GM18520 (cell line): ENCODE measurements around the gene ITPK1.
A peak's percentile ranks its signal among the peaks of the same experiment; 100 is the strongest.
"Not testable (repeated sequence)": the region's sequence is repeated elsewhere in the genome, so short reads cannot be mapped to it uniquely, and the experiment has no call there.

ENCODE experiments used
- ATAC-seq: cut with Tn5 transposase; IDR thresholded peaks from one replicate; pipeline ENCODE4 v1.9.1; 2021; ENCODE audit not compliant: unreplicated experiment

ITPK1 gene

GRCh38 chr14:93105856-93106255 lies 9.9 kb downstream of the ITPK1 start:
- ATAC-seq = not testable (repeated sequence)

DNA sequence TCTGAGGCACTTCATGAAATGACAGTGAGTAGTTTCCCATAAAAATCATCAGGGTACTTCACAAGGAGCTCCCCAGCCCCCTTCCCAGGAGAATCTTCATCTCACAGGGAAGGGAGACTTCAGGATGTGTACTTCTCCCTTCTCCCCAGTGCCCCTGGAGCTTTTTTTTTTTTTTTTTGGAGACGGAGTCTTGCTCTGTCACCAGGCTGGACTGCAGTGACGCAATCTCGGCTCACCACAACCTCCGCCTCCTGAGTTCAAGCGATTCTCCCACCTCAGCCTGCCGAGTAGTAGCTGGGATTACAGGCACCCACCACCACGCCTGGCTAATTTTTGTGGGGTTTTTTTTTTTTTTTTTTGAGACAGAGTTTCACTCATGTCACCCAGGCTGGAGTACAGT lies 10.4 kb downstream of the ITPK1 start:
- ATAC-seq = no peak

GRCh38 chr14:93104961-93105360 lies 10.8 kb downstream of the ITPK1 start:
- ATAC-seq = no peak

DNA sequence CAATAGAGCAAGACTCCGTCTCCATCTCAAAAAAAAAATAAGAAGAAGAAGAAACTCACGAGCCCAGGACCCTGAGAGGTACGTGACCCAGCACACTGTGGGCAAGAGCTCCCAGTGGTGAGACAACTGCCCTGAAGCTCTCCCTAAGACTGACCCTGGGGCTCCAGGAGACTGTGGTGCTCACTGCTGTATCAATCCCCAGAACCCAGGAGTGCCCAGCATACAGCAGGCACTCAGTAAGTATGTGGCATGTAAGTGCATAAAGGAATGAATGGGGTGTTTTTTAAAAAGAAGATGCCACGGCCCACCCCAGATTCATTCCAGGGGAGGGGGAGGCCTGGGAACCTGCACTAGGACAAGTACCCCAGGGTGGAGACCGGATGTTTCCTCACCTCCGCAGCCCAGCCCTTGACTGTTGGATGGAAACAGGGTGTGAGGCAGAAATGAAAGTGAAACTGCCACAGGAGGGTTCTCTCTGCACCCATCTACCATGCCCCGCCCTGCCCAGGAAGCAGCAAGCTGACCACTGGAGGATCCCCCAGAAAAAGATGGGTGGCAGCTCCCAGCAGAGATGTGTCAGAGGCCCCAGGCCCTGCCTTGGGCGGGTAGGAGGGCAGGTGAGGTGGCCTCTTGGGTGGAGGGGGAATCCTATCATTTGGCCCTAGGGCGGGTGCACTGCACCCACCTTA lies 12.2 kb downstream of the ITPK1 start:
- peak; percentile 85 for ATAC-seq

- ATAC-seq = no peak
Measured at GRCh38 chr14:93102141-93102540, 13.6 kb downstream of the ITPK1 start.

DNA sequence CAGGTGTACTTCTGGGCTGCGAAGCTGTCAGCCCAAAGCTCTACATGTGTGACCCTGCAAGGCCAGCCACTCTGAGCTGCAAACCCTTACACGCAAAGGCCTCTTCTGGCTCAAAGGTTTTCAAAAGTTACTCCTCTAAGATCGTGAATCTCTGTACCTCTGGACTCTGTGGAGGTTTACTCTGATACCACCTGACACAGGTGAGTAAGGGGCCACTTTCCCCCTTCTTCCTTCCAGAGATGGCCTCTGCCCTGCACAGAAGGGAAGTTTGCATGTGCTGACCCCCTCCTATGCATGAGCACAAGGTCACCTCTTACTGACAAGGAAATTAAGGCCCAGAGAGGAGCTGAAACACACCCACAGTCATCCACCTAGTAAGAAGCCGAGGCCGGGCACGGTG lies 14.5 kb downstream of the ITPK1 start:
- ATAC-seq = no peak

DNA sequence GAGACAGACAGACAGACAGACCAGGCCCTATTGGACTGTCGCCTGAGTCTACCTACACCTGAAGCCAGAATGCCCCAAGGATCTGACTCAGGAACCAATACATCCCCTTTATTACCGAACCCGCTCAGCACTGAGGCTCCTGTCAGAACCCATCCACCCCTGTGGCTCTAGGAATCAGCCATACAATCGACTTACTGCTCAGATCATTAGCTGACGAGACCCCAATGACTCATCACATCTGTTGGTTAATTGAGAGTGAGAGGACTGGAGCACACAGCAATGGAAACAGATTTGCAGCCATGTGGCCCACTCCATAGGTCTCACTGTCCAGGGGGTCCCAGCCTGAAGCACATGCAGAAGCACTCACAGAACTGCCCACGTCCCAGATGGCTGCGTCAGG lies 15.2 kb downstream of the ITPK1 start:
- ATAC-seq = no peak

DNA sequence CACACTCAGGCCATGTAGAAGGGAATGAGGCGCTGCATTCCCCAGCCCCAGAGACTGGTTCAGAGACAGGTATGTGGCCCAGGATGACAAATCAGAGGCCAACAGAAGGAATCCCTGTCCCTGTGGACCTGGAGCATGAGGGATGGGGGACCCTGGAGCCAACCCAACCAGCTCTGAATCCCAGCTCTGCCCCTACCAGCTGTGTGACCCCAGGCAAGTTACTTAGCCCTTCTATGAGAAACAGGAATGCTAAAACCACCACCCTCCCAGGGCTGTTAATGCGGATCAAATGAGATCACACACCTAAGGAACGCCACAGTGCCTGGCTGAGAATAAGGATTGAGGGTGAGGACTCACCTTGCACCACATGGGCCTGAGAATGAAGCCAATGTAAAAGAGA lies 15.6 kb downstream of the ITPK1 start:
- no peak for ATAC-seq

DNA sequence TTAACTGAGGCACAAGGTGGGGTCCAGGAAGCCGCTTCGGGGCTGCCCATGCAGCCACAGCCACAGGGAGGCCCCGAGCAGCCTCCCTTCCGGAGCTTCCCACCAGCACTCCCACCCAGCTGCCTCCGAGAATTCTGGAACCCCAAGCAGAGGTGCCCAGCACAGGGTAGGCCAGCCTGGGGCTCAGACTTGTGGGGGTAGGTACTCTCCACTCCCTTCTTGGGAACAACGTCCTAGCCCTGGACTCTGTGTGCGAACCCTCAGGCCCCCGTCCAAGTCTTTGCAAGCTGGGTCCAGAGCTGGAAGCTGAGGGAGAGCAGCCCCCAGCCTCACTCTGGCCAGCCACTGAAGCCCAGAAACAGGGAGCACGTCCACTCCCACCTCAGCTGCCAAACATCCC lies 16.1 kb downstream of the ITPK1 start:
- ATAC-seq = no peak

GRCh38 chr14:93099196-93099595 lies 16.5 kb downstream of the ITPK1 start:
- no peak for ATAC-seq

DNA sequence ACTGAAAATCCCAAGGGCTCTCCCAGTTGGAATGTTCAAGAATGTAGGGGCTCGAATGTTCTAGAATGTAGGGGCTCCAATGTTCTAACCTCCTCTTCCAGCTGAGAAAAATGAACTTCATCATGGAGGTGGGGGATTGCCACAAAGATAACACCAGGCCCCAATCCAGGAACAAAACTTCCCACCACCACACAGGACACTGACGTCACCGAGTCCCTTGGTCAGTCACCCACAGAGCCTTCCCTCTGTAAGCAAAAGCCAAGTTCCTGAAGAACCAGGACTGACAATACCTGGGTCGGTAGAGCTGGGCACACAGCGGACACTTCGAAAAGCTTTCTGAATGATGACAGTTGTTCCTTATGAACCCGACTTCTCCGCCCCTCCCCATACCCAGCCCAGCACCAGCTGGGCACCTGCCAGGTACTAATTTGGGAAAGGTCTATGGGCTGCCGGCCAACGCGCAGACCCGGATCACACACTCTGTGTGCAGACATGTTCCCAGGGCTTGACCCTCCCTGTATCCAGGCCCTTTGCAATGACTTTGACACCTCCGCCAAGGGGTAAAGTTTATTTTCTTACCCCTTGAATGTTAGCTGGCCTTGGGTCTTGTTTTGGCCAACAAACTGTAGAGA lies 18.9 kb downstream of the ITPK1 start:
- ATAC-seq = no peak

GRCh38 chr14:93095742-93096510 lies 19.8 kb downstream of the ITPK1 start:
- no peak for ATAC-seq

DNA sequence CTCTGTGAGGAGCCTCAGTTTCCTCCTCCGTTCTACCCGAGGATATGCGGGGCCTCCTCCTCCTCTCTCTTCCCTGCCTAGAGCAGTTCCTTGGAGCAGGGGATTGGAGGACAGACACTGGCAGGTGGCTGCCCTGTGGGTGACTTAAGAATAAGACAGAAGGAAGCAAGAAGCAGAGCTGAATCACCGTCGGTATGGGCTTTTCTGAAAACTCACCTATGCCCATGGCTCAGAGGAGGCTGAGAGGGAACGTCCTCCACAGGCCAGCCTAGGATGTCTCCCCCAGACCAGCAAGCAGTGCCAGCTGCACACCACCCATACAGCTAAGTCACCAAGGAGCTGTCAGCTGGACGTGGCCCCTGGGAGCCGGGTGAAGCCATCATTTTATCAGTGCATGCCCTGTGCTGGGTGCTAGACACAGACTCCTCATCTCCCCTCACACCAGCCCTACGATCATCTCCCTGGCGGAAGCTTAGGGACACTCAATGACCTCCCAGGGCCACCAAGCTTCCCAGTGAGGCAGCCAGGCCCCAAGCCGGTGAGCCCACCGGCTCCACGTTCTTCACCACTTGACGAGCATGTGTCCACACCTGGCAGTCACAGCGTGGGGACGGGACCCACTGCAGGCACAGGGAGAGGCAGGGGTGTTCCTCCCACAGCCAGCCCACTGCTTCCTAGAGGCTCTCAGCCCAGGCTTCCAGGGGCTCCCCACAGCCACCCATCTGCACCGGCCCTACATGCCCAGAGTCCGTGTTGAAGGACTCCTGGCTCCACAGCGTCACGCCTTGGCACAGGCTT lies 21.4 kb downstream of the ITPK1 start:
- ATAC-seq = no peak

DNA sequence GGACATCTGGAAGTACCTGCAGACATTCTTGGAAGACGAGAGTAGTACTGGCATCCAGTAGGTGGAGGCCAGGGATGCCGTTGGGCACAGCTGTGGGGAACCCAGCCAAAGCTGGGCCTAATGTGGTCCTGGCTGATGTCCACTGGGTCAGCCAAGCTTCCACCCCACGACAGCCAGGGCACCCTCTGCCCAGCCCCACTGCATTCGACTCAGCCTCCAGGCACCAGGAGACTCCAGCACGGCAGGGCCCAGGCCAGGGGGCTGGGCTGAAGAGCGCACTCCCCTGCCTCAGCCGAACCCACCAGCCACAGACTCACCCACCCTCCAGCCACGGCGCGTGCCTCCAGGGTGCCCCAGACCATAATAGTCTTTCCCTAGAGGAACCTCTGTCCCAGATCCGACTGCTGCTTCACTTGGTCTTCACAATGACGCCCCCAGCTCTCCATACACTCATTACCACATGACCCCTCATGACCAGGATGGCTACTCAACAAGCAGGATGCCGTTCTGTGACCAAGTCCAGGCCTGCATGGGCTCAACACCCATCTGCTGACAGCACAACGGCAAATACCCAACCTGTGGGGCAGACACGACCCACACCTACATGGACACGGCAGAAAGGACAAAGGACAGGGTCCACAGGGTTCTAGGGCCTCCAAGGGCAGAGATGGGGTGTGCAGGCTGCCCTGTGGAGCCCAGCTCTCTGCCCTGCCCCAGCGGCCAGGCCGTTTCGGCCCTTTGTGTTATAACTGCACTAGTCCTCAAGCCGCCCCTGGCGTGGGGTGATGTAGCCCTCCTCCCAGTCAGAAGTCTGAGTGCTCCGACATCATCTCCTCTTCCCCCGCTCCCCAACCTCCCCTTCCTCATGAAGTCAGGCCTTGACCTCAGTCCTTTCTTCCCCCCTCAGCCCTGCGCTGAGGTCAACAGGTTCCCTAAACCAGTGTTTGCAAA lies 22.8 kb downstream of the ITPK1 start:
- no peak for ATAC-seq

DNA sequence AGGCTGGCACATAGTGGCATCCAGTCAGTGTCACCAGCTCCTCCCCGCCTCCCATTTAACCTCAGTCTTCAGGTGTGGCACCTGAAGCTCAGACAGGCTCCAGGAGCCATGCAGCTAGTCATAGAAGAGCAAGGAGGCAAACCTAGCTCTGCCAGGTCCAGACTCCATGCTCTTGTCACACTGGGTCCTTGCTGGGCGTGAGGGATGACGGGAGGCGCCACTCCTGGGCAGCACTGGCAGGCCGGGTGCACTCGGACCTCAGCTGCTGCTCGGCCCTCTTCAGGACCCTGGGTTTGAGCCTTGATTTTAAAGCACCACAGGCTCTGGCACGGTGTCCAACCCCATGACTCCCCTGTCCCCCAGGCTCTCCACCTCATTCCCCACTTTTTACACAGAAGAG lies 24.1 kb downstream of the ITPK1 start:
- ATAC-seq = no peak

DNA sequence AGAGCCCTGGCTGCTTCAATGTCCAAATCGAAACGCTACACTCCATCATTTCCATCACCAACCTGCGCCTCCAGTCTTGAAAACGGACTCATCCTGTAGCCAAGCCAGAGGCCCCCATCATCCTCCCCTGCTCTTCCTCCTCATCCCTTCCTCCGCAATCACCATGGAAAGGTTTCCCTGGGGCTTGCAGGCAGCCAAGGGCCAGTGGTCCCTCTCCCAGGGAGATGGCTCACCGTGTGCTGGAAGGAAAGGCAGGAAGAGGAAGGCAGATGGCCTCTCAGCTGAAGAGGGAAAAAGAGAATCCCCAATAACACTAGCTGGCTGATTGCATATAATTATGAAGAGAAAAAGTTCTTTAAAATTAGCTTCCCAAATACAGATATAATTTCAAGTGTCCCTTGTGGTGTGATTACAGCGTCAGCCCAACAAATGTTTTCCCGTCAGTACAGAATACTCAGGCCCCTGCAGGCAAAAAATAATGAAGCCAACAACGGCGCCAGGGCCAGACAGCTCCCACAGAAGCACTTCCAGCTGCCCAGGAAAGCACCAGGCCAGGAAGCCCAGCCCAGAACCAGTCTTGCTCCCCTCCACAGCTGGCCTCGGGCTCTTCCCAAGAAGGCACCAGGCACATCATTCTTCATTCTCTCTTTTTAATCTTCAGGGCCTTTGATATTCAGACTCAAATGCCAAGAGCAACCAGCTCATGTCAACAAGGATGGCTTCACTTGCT lies 24.7 kb downstream of the ITPK1 start:
- no peak for ATAC-seq

DNA sequence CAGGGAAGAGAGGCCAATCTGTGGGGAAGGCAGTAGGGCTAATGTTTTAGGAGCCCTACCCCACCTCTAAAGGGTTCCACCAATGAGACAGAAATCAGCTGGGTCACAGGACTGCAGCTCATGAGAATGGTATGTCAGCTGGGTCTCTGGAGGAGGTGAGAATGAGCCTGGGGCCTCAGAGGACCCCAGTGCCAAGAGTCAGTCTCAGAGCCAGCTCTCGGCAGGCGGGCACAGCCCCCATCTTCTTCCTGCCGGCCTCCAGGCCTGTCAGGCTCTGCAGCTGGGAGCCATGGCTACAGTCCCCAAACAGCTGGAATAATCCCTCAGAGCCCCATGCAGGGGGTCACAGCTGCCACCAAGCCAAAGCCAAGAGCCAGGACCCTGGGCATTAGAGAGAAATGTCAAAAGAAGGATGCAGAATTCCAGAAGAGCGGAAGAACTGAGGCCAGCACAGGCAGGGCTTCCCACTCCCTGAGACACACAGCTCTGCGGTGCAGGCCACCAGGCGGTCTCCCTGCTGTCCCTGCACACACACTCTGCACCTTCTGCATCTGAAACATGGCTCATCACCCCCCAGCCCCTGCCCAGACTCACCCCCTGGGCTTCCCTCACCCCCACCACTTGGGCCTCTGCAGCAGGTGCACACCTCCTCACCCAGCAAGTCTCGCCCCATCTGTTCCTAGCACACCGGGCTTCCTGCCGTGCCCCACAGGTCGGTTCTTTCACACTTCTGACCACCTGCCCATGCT lies 26.0 kb downstream of the ITPK1 start:
- ATAC-seq = no peak

- ATAC-seq = no peak
Measured at GRCh38 chr14:93086441-93087055, 29.2 kb downstream of the ITPK1 start.
